AG04450 (cell line): ENCODE results near the gene SCAI. TPM values are rescaled to one million over a fixed set of nuclear protein-coding genes. Genes with fewer than 3 reads are reported as not detected.
"Not testable (repeated sequence)": the region's sequence is repeated elsewhere in the genome, so short reads cannot be mapped to it uniquely, and the experiment has no call there.

Experiments used
- CTCF ChIA-PET: fragments of 300-600, 350-600 bp; formaldehyde crosslinking; extraction: SDS; loops from one replicate; lab custom pipeline; 2022; ENCODE audit warnings: antibody characterized with exemption, inconsistent platforms; lab: Charles Lee
- POLR2A ChIA-PET: fragments of 350-600 bp; formaldehyde crosslinking; extraction: SDS; loops from one replicate; lab custom pipeline; 2021; ENCODE audit warnings: antibody characterized with exemption, inconsistent platforms; lab: Yijun Ruan, JAX
- DNase-seq: peaks from one replicate; pipeline ENCODE4 v3.0.0-alpha.2; 2011; ENCODE audit warnings: low read depth, low spot score
- H3K27ac ChIP-seq: one replicate; pipeline ENCODE4 v1.5.1; 2012; ENCODE audit warnings: low read depth, low read length, control low read depth
- H3K27me3 ChIP-seq: one replicate; pipeline ENCODE4 v1.6.0; 2012; ENCODE audit warnings: low read length; ENCODE audit not compliant: control insufficient read depth, insufficient read depth
- H3K4me3 ChIP-seq: 2 replicates; pipeline ENCODE4 v1.5.1; 2011; ENCODE audit warnings: mild to moderate bottlenecking, low read depth, low read length, control low read depth
- H3K9me3 ChIP-seq: 2 replicates; pipeline ENCODE4 v1.5.1; 2012; ENCODE audit warnings: low read length; ENCODE audit not compliant: control insufficient read depth, insufficient read depth
- CTCF ChIP-seq: IDR thresholded peaks from 2 replicates; pipeline ENCODE4 v1.5.1; 2011; ENCODE audit warnings: low read depth, low read length, control low read depth, inconsistent platforms
- polyA plus RNA-seq: library from polyadenylated mRNA; depleted of rRNA; stranded (reverse); fragments of >200 nt; gene quantifications from 2 replicates; pipeline ENCODE4 v1.2.3, GENCODE V29; 2011

SCAI gene
- polyA plus RNA-seq, 1 experiment: 13.9 TPM

- POLR2A ChIA-PET: interaction anchor here (0.6 to 1.4 kb wide), 8 partner anchors 11 to 270 kb away, joined by 3 to 7 read pairs (median 4); partner anchors contain the start of genes GOLGA1 and HSPA5
- no peaks in the 10 kb centered on the region for H3K27me3 ChIP-seq
- peak; percentile 95 for DNase-seq
- CTCF ChIA-PET: no interaction called here
- peak overlapping the region; percentile 89 for H3K27ac ChIP-seq
- H3K9me3 ChIP-seq: no peaks in the 10 kb centered on the region
- no peak overlapping the region for H3K4me3 ChIP-seq
- TF ChIP-seq CTCF: no peak
Observed at GRCh38 chr9:125126019-125126746, 17.1 kb downstream of the SCAI start.

GRCh38 chr9:125125523-125125922 is 17.8 kb downstream of the SCAI start:
- H3K4me3 ChIP-seq: no peak overlapping the region
- DNase-seq: no peak
- POLR2A ChIA-PET: interaction anchor here (0.6 to 1.4 kb wide), 7 partner anchors 12 to 270 kb away, joined by 3 to 7 read pairs (median 4); partner anchors contain the start of genes GOLGA1 and HSPA5

GRCh38 chr9:125121146-125121545 is 22.2 kb downstream of the SCAI start:
- H3K4me3 ChIP-seq: no peak overlapping the region
- H3K27me3 ChIP-seq: no peaks in the 10 kb centered on the region
- DNase-seq: no peak
- TF ChIP-seq CTCF: no peak
- no peak overlapping the region for H3K27ac ChIP-seq
- H3K9me3 ChIP-seq: no peaks in the 10 kb centered on the region
- POLR2A ChIA-PET: no interaction called here
- CTCF ChIA-PET: no interaction called here

More at GRCh38 chr9:125125523-125125922, 17.8 kb downstream of the SCAI start:
- CTCF ChIA-PET: no interaction called here
- no peaks in the 10 kb centered on the region for H3K9me3 ChIP-seq
- no peak for TF ChIP-seq CTCF
- no peaks in the 10 kb centered on the region for H3K27me3 ChIP-seq
- H3K27ac ChIP-seq: peak overlapping the region; percentile 89

- H3K27me3 ChIP-seq: no peaks in the 10 kb centered on the region
- CTCF ChIA-PET: no interaction called here
- no peak for TF ChIP-seq CTCF
- DNase-seq: no peak
- POLR2A ChIA-PET: no interaction called here
- H3K27ac ChIP-seq: no peak overlapping the region
- no peak overlapping the region for H3K4me3 ChIP-seq
- no peaks in the 10 kb centered on the region; the same call in 1 of the 2 replicates for H3K9me3 ChIP-seq
Observed at GRCh38 chr9:125119643-125120286, 23.6 kb downstream of the SCAI start.

GRCh38 chr9:125118696-125119095 is 24.6 kb downstream of the SCAI start:
- H3K9me3 ChIP-seq, H3K27ac ChIP-seq, DNase-seq, H3K27me3 ChIP-seq, CTCF ChIA-PET, H3K4me3 ChIP-seq, POLR2A ChIA-PET: not testable (repeated sequence)

- H3K9me3 ChIP-seq, CTCF ChIA-PET: not testable (repeated sequence)
- POLR2A ChIA-PET: interaction anchor here (1.6 kb wide), 1 partner anchor 23 kb away, joined by 7 read pairs; no protein-coding TSS in a partner anchor
Observed at GRCh38 chr9:125114503-125114902, 28.8 kb downstream of the SCAI start.

More at GRCh38 chr9:125114503-125114902, 28.8 kb downstream of the SCAI start:
- H3K27ac ChIP-seq, DNase-seq, H3K27me3 ChIP-seq, H3K4me3 ChIP-seq: not testable (repeated sequence)
